A204.1 (cell line): ENCODE measurements around the gene CPLX1.
"Not testable (repeated sequence)": the region's sequence is repeated elsewhere in the genome, so short reads cannot be mapped to it uniquely, and the experiment has no call there.

Experiments used
- FAIRE-seq: peaks from 2 replicates; lab custom pipeline; 2012; peaks lifted over from hg19 to GRCh38; lab: Jason Lieb, UNC

Gene CPLX1

GRCh38 chr4:791898-792625 lies 33.9 kb downstream of the CPLX1 start:
- no peak for FAIRE-seq

GRCh38 chr4:791252-791897 lies 34.6 kb downstream of the CPLX1 start:
- FAIRE-seq: no peak

GRCh38 chr4:790466-790820 lies 35.5 kb downstream of the CPLX1 start:
- FAIRE-seq: no peak

GRCh38 chr4:789571-790465 lies 36.1 kb downstream of the CPLX1 start:
- no peak for FAIRE-seq

GRCh38 chr4:788636-789297 lies 37.2 kb downstream of the CPLX1 start:
- no peak for FAIRE-seq

GRCh38 chr4:788006-788635 lies 37.8 kb downstream of the CPLX1 start:
- FAIRE-seq: no peak

- FAIRE-seq: no peak
Observed at GRCh38 chr4:787561-787981, 38.4 kb downstream of the CPLX1 start.

- no peak for FAIRE-seq
Observed at GRCh38 chr4:786861-787300, 39.0 kb downstream of the CPLX1 start.

- no peak for FAIRE-seq
Observed at GRCh38 chr4:786074-786741, 39.7 kb downstream of the CPLX1 start.

- FAIRE-seq: no peak
Observed at GRCh38 chr4:785332-786073, 40.4 kb downstream of the CPLX1 start.

GRCh38 chr4:784401-785331 lies 41.3 kb downstream of the CPLX1 start:
- FAIRE-seq: no peak

- peak; percentile 98 for FAIRE-seq
Observed at GRCh38 chr4:781493-782216, 44.3 kb downstream of the CPLX1 start.

- no peak for FAIRE-seq
Observed at GRCh38 chr4:780716-781492, 45.0 kb downstream of the CPLX1 start.

- FAIRE-seq: not testable (repeated sequence)
Observed at GRCh38 chr4:780255-780654, 45.7 kb downstream of the CPLX1 start.

GRCh38 chr4:779555-779954 lies 46.4 kb downstream of the CPLX1 start:
- FAIRE-seq: no peak

GRCh38 chr4:777520-778262 lies 48.2 kb downstream of the CPLX1 start:
- FAIRE-seq: no peak

GRCh38 chr4:776743-777441 lies 49.0 kb downstream of the CPLX1 start:
- FAIRE-seq: no peak
